ENCODE measurements around the gene TLL2. TPM values are rescaled to one million over a fixed set of nuclear protein-coding genes. Genes with fewer than 3 reads are reported as not detected.

TLL2 gene
- total and polyA plus RNA-seq, 12 donors: 0.10 to 0.40 (median 0.13) TPM; not detected in 6

DNA sequence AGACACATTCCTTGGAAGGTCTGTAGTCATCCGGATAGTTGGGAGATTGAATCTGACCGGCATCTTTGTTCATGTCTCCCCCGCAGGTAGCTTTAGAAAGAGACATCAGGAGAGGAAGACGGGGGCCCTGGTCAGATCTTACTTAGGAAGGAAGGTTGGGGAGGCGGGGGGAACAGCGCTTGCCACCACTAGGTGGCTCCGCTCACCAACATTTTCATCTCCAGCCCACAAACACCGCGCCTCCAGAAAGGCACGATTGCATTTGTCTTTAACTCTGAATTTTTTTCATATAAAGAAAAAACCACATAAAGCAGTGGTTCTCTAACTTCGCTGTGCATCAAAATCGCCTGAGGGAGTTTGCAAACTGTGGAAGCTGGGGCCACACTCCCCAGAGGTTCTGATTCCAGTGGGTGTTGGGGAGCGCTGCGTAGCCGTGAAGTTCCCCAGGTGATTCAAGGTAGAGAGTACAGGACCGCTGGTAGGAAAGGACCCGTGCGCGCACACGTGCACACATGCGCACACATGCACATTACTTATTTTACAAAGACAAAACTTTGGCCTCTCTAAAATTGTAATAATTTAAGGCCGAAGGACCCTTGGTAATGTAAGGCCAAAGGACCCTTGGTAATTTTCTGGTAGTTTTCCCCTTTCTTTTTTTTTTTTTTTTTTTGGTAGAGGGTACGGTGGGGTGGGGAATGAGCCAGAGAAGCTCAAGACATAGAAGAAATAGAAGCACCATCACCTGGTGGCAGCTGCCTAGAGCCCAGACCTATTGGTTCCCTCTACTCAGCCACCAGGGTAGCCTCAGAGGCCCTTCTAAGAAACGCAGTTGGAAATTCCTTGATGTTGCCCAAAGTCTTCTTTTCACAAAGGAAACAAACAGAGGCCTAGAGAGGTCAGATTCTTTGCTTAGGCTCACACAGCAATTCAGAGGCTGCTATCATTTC is 117.5 kb downstream of the TLL2 start:
- Histone ChIP-seq H3K36me3 (replicated peaks in 1 of 2) (no peaks in the 10 kb centered on the region), H3K27me3 (peaks cover 13% of the 10 kb centered on the region), H3K27ac (no peak overlapping the region), H3K4me3 (no peak overlapping the region), H3K9me3 (replicated peaks in 1 of 3) (no peaks in the 10 kb centered on the region), H3K4me1 (replicated peaks in 1 of 2) (no peaks in the 10 kb centered on the region)
- peak; percentile 56 to 83 (median 72) for DNase-seq
- intact Hi-C loops (cut with DNase I): loop anchor here in 1 of 2 donors (10.0 kb wide), 1 partner anchor 349 kb away; no protein-coding TSS in a partner anchor
- TF ChIP-seq, protein P1, sequence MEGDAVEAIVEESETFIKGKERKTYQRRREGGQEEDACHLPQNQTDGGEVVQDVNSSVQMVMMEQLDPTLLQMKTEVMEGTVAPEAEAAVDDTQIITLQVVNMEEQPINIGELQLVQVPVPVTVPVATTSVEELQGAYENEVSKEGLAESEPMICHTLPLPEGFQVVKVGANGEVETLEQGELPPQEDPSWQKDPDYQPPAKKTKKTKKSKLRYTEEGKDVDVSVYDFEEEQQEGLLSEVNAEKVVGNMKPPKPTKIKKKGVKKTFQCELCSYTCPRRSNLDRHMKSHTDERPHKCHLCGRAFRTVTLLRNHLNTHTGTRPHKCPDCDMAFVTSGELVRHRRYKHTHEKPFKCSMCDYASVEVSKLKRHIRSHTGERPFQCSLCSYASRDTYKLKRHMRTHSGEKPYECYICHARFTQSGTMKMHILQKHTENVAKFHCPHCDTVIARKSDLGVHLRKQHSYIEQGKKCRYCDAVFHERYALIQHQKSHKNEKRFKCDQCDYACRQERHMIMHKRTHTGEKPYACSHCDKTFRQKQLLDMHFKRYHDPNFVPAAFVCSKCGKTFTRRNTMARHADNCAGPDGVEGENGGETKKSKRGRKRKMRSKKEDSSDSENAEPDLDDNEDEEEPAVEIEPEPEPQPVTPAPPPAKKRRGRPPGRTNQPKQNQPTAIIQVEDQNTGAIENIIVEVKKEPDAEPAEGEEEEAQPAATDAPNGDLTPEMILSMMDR (IDR thresholded peaks at IDR 0.05): peak; percentile 73 to 85 (median 78)
- no peak for TF ChIP-seq POLR2A (IDR thresholded peaks at IDR 0.05)
- 21 to 27% (median 25%) methylated on average over 23 to 24 of the region's 24 CpGs for WGBS, 4 donors

GRCh38 chr10:96390460-96390864 is 123.3 kb downstream of the TLL2 start:
- Histone ChIP-seq H3K36me3 (replicated peaks in 1 of 2) (no peaks in the 10 kb centered on the region), H3K4me3 (no peak overlapping the region), H3K4me1 (replicated peaks in 1 of 2) (no peaks in the 10 kb centered on the region), H3K27me3 (peaks cover 4% of the 10 kb centered on the region), H3K27ac (no peak overlapping the region), H3K9me3 (replicated peaks in 1 of 3) (no peaks in the 10 kb centered on the region)
- TF ChIP-seq, protein P1 (IDR thresholded peaks at IDR 0.05): no peak
- no peak for TF ChIP-seq POLR2A (IDR thresholded peaks at IDR 0.05)
- 71 to 76% (median 73%) methylated on average over 5 to 7 of the region's 7 CpGs for WGBS, 4 donors
- peak; percentile 60 to 83 (median 70) for DNase-seq
- intact Hi-C loops (cut with DNase I): loop anchor here in 1 of 2 donors (10.0 kb wide), 1 partner anchor 354 kb away; no protein-coding TSS in a partner anchor

DNA sequence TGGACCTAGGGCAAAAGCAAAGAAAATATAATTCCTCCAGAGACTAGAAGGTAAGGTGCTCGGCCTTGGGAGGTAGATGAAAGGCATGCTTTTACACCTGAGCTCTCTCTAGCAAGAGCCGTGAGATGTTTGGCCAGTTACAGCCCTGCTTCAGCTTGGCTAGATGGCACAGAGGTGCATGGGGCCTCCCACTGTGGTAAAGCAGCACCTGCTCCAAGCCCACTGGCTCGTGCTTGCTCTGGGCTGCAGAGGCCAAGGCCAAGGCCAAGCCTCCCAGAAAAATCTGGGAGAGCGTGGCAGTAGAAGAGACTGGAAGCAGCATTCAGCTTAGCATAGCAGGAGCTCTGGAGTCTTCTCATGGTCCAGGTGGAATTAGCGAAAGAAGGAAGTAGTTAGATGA is 123.9 kb downstream of the TLL2 start:
- DNase-seq: no peak
- Histone ChIP-seq H3K9me3 (replicated peaks in 1 of 3) (no peaks in the 10 kb centered on the region), H3K4me1 (replicated peaks in 1 of 2) (no peaks in the 10 kb centered on the region), H3K27ac (no peak overlapping the region), H3K27me3 (no peaks in the 10 kb centered on the region), H3K4me3 (no peak overlapping the region), H3K36me3 (replicated peaks in 1 of 2) (no peaks in the 10 kb centered on the region)
- intact Hi-C loops (cut with DNase I): loop anchor here in 1 of 2 donors (10.0 kb wide), 1 partner anchor 355 kb away; no protein-coding TSS in a partner anchor
- no peak for TF ChIP-seq POLR2A (IDR thresholded peaks at IDR 0.05)
- TF ChIP-seq, protein P1 (IDR thresholded peaks at IDR 0.05): no peak
- WGBS, 4 donors: 67 to 70% (median 68%) methylated on average over 5 of the region's 5 CpGs

- TF ChIP-seq POLR2A (IDR thresholded peaks at IDR 0.05): no peak
- TF ChIP-seq, protein P1 (IDR thresholded peaks at IDR 0.05): no peak
- H3K27me3 ChIP-seq: peaks cover 6% of the 10 kb centered on the region
- H3K36me3 ChIP-seq (replicated peaks in 1 of 2): no peaks in the 10 kb centered on the region
- intact Hi-C loops (cut with DNase I): no loop called here
- no peak for DNase-seq
- H3K4me1 ChIP-seq (replicated peaks in 1 of 2): no peaks in the 10 kb centered on the region
- H3K9me3 ChIP-seq (replicated peaks in 1 of 3): no peaks in the 10 kb centered on the region
- WGBS, 4 donors: 72 to 80% (median 73%) methylated on average over 7 of the region's 7 CpGs
- no peak overlapping the region for H3K4me3 ChIP-seq
- no peak overlapping the region for H3K27ac ChIP-seq
Observed at GRCh38 chr10:96387601-96388000, 126.1 kb downstream of the TLL2 start.

Data from adrenal gland (tissue), 12 donors.